H1 (cell line): ENCODE results near the gene ABHD15. TPM values are rescaled to one million over a fixed set of nuclear protein-coding genes. Genes with fewer than 3 reads are reported as not detected.

ENCODE experiments used
- ASH2L ChIP-seq: fragments of 200-600, 300-600 bp; sonication (generic); IDR thresholded peaks from one replicate; pipeline ENCODE4 v1.7.1; 2017; ENCODE audit warnings: low read length
- CHD2 ChIP-seq: IDR thresholded peaks from 2 replicates; pipeline ENCODE4 v1.6.1; 2012; ENCODE audit warnings: low read length, improper control_type of control experiment
- EZH2 ChIP-seq: fragments of 200-600 bp; sonication (generic); IDR thresholded peaks from 2 replicates; pipeline ENCODE4 v1.7.1; 2012; ENCODE audit warnings: low read depth, mild to moderate bottlenecking, moderate library complexity, low read length, inconsistent platforms; ENCODE audit not compliant: severe bottlenecking
- KDM5A ChIP-seq: fragments of 200-600 bp; IDR thresholded peaks from 2 replicates; pipeline ENCODE4 v1.7.1; 2012; ENCODE audit warnings: mild to moderate bottlenecking, low read length, inconsistent platforms, mixed read lengths
- NANOG ChIP-seq: IDR thresholded peaks from 2 replicates; pipeline ENCODE4 v1.6.1; 2011; ENCODE audit warnings: low read length, low read depth, mild to moderate bottlenecking, inconsistent platforms; ENCODE audit not compliant: insufficient read depth, poor library complexity, severe bottlenecking
- POLR2AphosphoS5 ChIP-seq: IDR thresholded peaks from 2 replicates; pipeline ENCODE4 v1.6.1; 2011; ENCODE audit warnings: low read depth, low read length
- RFX5 ChIP-seq: IDR thresholded peaks from 2 replicates; pipeline ENCODE4 v1.6.1; 2011; ENCODE audit warnings: low read depth, low read length, improper control_type of control experiment, borderline replicate concordance
- SP4 ChIP-seq: IDR thresholded peaks from 2 replicates; pipeline ENCODE4 v1.6.1; 2012; ENCODE audit warnings: low read length, inconsistent platforms
- SRF ChIP-seq: IDR thresholded peaks from 2 replicates; pipeline ENCODE4 v1.6.1; 2011; ENCODE audit warnings: mild to moderate bottlenecking, low read depth, low read length, moderate library complexity
- YY1 ChIP-seq: IDR thresholded peaks from 2 replicates; pipeline ENCODE4 v1.6.1; 2011; ENCODE audit warnings: low read depth, mild to moderate bottlenecking, low read length
- polyA plus RNA-seq, 7 experiments: library from polyadenylated mRNA; depleted of rRNA in 3 of 7; stranded (reverse) in 5 of 7; unstranded in 2 of 7; fragments of >200 nt in 5 of 7; fragments of 200-250 nt in 2 of 7; gene quantifications; 1 replicate in 5 of 7; 2 replicates in 1 of 7; 4 replicates in 1 of 7; pipeline versions ENCODE4 v1.2.1 to v1.2.3, GENCODE V29; 2011 to 2013; ENCODE audit warnings: missing spikeins in 2 of 7, mixed read lengths in 2 of 7
- total RNA-seq: library from RNA; stranded (reverse); fragmentation: NEBNext Ultra II Directional; extraction: Animal tissue kit (Norgen Biotek cat#: 25700); gene quantifications from 2 replicates; pipeline ENCODE4 v1.2.1, GENCODE V29; 2021
- TF ChIP-seq, protein P1 (sequence below): fragments of 300-600 bp; sonication (generic); IDR thresholded peaks from 2 replicates; pipeline ENCODE4 v1.7.1; 2012; ENCODE audit warnings: low read length, moderate library complexity, mild to moderate bottlenecking, inconsistent platforms; ENCODE audit not compliant: insufficient replicate concordance

The ABHD15 gene
- total and polyA plus RNA-seq, 2 of the 8 experiments (the other 6 are each of a cell fraction or from before 2014, with no cell fraction given) = 0.88 to 1.7 TPM

GRCh38 chr17:29588562-29589411 lies 21.9 kb upstream of the ABHD15 start (continued):
- TF ChIP-seq CHD2 = no peak
- no peak for TF ChIP-seq NANOG
- peak; percentile 35 for TF ChIP-seq ASH2L
- TF ChIP-seq, protein P1, sequence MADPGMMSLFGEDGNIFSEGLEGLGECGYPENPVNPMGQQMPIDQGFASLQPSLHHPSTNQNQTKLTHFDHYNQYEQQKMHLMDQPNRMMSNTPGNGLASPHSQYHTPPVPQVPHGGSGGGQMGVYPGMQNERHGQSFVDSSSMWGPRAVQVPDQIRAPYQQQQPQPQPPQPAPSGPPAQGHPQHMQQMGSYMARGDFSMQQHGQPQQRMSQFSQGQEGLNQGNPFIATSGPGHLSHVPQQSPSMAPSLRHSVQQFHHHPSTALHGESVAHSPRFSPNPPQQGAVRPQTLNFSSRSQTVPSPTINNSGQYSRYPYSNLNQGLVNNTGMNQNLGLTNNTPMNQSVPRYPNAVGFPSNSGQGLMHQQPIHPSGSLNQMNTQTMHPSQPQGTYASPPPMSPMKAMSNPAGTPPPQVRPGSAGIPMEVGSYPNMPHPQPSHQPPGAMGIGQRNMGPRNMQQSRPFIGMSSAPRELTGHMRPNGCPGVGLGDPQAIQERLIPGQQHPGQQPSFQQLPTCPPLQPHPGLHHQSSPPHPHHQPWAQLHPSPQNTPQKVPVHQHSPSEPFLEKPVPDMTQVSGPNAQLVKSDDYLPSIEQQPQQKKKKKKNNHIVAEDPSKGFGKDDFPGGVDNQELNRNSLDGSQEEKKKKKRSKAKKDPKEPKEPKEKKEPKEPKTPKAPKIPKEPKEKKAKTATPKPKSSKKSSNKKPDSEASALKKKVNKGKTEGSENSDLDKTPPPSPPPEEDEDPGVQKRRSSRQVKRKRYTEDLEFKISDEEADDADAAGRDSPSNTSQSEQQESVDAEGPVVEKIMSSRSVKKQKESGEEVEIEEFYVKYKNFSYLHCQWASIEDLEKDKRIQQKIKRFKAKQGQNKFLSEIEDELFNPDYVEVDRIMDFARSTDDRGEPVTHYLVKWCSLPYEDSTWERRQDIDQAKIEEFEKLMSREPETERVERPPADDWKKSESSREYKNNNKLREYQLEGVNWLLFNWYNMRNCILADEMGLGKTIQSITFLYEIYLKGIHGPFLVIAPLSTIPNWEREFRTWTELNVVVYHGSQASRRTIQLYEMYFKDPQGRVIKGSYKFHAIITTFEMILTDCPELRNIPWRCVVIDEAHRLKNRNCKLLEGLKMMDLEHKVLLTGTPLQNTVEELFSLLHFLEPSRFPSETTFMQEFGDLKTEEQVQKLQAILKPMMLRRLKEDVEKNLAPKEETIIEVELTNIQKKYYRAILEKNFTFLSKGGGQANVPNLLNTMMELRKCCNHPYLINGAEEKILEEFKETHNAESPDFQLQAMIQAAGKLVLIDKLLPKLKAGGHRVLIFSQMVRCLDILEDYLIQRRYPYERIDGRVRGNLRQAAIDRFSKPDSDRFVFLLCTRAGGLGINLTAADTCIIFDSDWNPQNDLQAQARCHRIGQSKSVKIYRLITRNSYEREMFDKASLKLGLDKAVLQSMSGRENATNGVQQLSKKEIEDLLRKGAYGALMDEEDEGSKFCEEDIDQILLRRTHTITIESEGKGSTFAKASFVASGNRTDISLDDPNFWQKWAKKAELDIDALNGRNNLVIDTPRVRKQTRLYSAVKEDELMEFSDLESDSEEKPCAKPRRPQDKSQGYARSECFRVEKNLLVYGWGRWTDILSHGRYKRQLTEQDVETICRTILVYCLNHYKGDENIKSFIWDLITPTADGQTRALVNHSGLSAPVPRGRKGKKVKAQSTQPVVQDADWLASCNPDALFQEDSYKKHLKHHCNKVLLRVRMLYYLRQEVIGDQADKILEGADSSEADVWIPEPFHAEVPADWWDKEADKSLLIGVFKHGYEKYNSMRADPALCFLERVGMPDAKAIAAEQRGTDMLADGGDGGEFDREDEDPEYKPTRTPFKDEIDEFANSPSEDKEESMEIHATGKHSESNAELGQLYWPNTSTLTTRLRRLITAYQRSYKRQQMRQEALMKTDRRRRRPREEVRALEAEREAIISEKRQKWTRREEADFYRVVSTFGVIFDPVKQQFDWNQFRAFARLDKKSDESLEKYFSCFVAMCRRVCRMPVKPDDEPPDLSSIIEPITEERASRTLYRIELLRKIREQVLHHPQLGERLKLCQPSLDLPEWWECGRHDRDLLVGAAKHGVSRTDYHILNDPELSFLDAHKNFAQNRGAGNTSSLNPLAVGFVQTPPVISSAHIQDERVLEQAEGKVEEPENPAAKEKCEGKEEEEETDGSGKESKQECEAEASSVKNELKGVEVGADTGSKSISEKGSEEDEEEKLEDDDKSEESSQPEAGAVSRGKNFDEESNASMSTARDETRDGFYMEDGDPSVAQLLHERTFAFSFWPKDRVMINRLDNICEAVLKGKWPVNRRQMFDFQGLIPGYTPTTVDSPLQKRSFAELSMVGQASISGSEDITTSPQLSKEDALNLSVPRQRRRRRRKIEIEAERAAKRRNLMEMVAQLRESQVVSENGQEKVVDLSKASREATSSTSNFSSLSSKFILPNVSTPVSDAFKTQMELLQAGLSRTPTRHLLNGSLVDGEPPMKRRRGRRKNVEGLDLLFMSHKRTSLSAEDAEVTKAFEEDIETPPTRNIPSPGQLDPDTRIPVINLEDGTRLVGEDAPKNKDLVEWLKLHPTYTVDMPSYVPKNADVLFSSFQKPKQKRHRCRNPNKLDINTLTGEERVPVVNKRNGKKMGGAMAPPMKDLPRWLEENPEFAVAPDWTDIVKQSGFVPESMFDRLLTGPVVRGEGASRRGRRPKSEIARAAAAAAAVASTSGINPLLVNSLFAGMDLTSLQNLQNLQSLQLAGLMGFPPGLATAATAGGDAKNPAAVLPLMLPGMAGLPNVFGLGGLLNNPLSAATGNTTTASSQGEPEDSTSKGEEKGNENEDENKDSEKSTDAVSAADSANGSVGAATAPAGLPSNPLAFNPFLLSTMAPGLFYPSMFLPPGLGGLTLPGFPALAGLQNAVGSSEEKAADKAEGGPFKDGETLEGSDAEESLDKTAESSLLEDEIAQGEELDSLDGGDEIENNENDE = no peak
- no peak for TF ChIP-seq YY1
- TF ChIP-seq RFX5 = no peak
- no peak for TF ChIP-seq EZH2
- TF ChIP-seq KDM5A = no peak
- no peak for TF ChIP-seq POLR2AphosphoS5
- no peak for TF ChIP-seq SP4
- no peak for TF ChIP-seq SRF
